Ishikawa (cell line): ENCODE data around the gene PDHA2.

Source experiments
- CEBPB ChIP-seq: IDR thresholded peaks from 2 replicates; pipeline ENCODE4 v1.6.1; 2012
- CREB1 ChIP-seq: IDR thresholded peaks from 2 replicates; pipeline ENCODE4 v1.6.1; 2012; ENCODE audit warnings: low read depth
- EGR1 ChIP-seq: IDR thresholded peaks from 2 replicates; pipeline ENCODE4 v1.6.1; 2012
- EP300 ChIP-seq: IDR thresholded peaks from 2 replicates; pipeline ENCODE4 v1.6.1; 2012; ENCODE audit warnings: borderline replicate concordance
- FOXM1 ChIP-seq: IDR thresholded peaks from 2 replicates; pipeline ENCODE4 v1.6.1; 2012; ENCODE audit warnings: low read depth, borderline replicate concordance
- MAX ChIP-seq: IDR thresholded peaks from 2 replicates; pipeline ENCODE4 v1.6.1; 2012
- NFIC ChIP-seq: IDR thresholded peaks from 2 replicates; pipeline ENCODE4 v1.6.1; 2012
- RAD21 ChIP-seq: IDR thresholded peaks from 2 replicates; pipeline ENCODE4 v1.6.1; 2012; ENCODE audit warnings: low read depth
- REST ChIP-seq: IDR thresholded peaks from 2 replicates; pipeline ENCODE4 v1.6.1; 2012; ENCODE audit warnings: low read depth, mild to moderate bottlenecking
- TAF1 ChIP-seq: IDR thresholded peaks from 2 replicates; pipeline ENCODE4 v1.6.1; 2012; ENCODE audit warnings: low read depth, mild to moderate bottlenecking
- TCF12 ChIP-seq: IDR thresholded peaks from 2 replicates; pipeline ENCODE4 v1.6.1; 2012; ENCODE audit warnings: low read depth
- TEAD4 ChIP-seq: IDR thresholded peaks from 2 replicates; pipeline ENCODE4 v1.6.1; 2012
- USF1 ChIP-seq: IDR thresholded peaks from 2 replicates; pipeline ENCODE4 v1.6.1; 2012
- YY1 ChIP-seq: IDR thresholded peaks from 2 replicates; pipeline ENCODE4 v1.6.1; 2012; ENCODE audit warnings: low read depth
- ZBTB7A ChIP-seq: IDR thresholded peaks from 2 replicates; pipeline ENCODE4 v1.6.1; 2012; ENCODE audit warnings: low read depth

PDHA2 gene

GRCh38 chr4:95847908-95848460, 8.1 kb downstream of the PDHA2 start:
- TF ChIP-seq TAF1: no peak
- TF ChIP-seq YY1: no peak
- TF ChIP-seq RAD21: no peak
- TF ChIP-seq CEBPB: no peak

GRCh38 chr4:95850161-95850560, 10.3 kb downstream of the PDHA2 start:
- TF ChIP-seq USF1: no peak
- no peak for TF ChIP-seq TAF1
- TF ChIP-seq TCF12: no peak
- TF ChIP-seq EGR1: no peak
- no peak for TF ChIP-seq ZBTB7A
- TF ChIP-seq EP300: no peak
- TF ChIP-seq CEBPB: no peak
- TF ChIP-seq CREB1: no peak
- no peak for TF ChIP-seq FOXM1
- no peak for TF ChIP-seq NFIC
- no peak for TF ChIP-seq YY1
- no peak for TF ChIP-seq RAD21
- TF ChIP-seq TEAD4: no peak
- no peak for TF ChIP-seq MAX
- TF ChIP-seq REST: no peak

- no peak for TF ChIP-seq TAF1
- no peak for TF ChIP-seq FOXM1
- no peak for TF ChIP-seq YY1
- no peak for TF ChIP-seq NFIC
- no peak for TF ChIP-seq USF1
Measured at GRCh38 chr4:95857761-95858160, 17.9 kb downstream of the PDHA2 start.

GRCh38 chr4:95867919-95868318, 28.0 kb downstream of the PDHA2 start:
- no peak for TF ChIP-seq EGR1
- no peak for TF ChIP-seq MAX

- TF ChIP-seq YY1 (no peak), CEBPB (no peak), FOXM1 (no peak), EGR1 (no peak), RAD21 (no peak), TAF1 (no peak), ZBTB7A (no peak), NFIC (no peak), TEAD4 (no peak), MAX (no peak), EP300 (no peak), USF1 (no peak), TCF12 (no peak), CREB1 (no peak), REST (no peak)
Measured at GRCh38 chr4:95869961-95870500, 30.1 kb downstream of the PDHA2 start.

- TF ChIP-seq CEBPB: no peak
- no peak for TF ChIP-seq RAD21
- TF ChIP-seq CREB1: no peak
- TF ChIP-seq TEAD4: no peak
- TF ChIP-seq YY1: no peak
- TF ChIP-seq NFIC: no peak
- TF ChIP-seq TAF1: no peak
- no peak for TF ChIP-seq ZBTB7A
- no peak for TF ChIP-seq FOXM1
- no peak for TF ChIP-seq EGR1
- TF ChIP-seq MAX: no peak
- TF ChIP-seq USF1: no peak
- TF ChIP-seq EP300: no peak
- no peak for TF ChIP-seq TCF12
- no peak for TF ChIP-seq REST
Measured at GRCh38 chr4:95877636-95878035, 37.7 kb downstream of the PDHA2 start.
